Measurements from ENCODE around the gene SH3TC2. TPM values are rescaled to one million over a fixed set of nuclear protein-coding genes. Genes with fewer than 3 reads are reported as not detected.

Gene SH3TC2
- total RNA-seq, 1 experiment from 2014 or later, result 32.0 TPM

GRCh38 chr5:149049371-149049781 lies 13.5 kb downstream of the SH3TC2 start:
- no peaks in the 10 kb centered on the region for H3K9me3 ChIP-seq (ENCODE audit: low read length)
- no peak overlapping the region for H2AFZ ChIP-seq (ENCODE audit: low read length)
- ATAC-seq (peak; percentile 2; the same call in 1 of the 2 replicates), DNase-seq (peak; percentile 74)
- H3K4me3 ChIP-seq (ENCODE audit: low read length), result no peak overlapping the region
- no peak for TF ChIP-seq EZH2 (IDR thresholded peaks at IDR 0.05; ENCODE audit: low read length, unreplicated experiment)
- TF ChIP-seq CTCF (conservative IDR thresholded peaks at IDR 0.05; ENCODE audit: low read depth, low read length), result no peak
- TF ChIP-seq EZH2phosphoT487 (IDR thresholded peaks at IDR 0.05; ENCODE audit: borderline replicate concordance, low read length), result no peak
- no peak overlapping the region for H3K27ac ChIP-seq (ENCODE audit: low read length)
- peaks cover 6% of the 10 kb centered on the region; the same call in 1 of the 2 replicates for H3K36me3 ChIP-seq (ENCODE audit: low read depth, low read length)
- ChIA-PET POLR2A (ENCODE audit: unreplicated experiment) (no interaction called here), CTCF (interaction anchor here (0.7 to 2.1 kb wide), 2 partner anchors 66 to 256 kb away, joined by 3 to 8 read pairs; no protein-coding TSS in a partner anchor)
- no TSS peak for BruUV-seq (replicated peaks)
- H4K20me1 ChIP-seq (ENCODE audit: low read length), result no peaks in the 10 kb centered on the region
- no peak overlapping the region for H3K4me2 ChIP-seq (ENCODE audit: low read length)
- no peak overlapping the region for H3K9ac ChIP-seq (ENCODE audit: low read length)
- no peaks in the 10 kb centered on the region for H3K27me3 ChIP-seq (ENCODE audit: low read length)
- intact Hi-C loops (cut with micrococcal nuclease), result no loop called here
- no peaks in the 10 kb centered on the region for H3K79me2 ChIP-seq (ENCODE audit: low read length)
- H3K4me1 ChIP-seq (ENCODE audit: insufficient read depth, low read length), result peaks cover 33% of the 10 kb centered on the region
- no peaks in the 10 kb centered on the region for H3K9me2 ChIP-seq (replicated peaks; ENCODE audit: low read length)
- peaks cover 13% of the 10 kb centered on the region for H3F3A ChIP-seq (ENCODE audit: low read length, unreplicated experiment)

- ChIA-PET CTCF (interaction anchor here (2.1 kb wide), 1 partner anchor 66 kb away, joined by 8 read pairs; no protein-coding TSS in a partner anchor), POLR2A (ENCODE audit: unreplicated experiment) (no interaction called here)
- Histone ChIP-seq H3K4me2 (ENCODE audit: low read length) (no peak overlapping the region), H3K36me3 (ENCODE audit: low read depth, low read length) (peaks cover 6% of the 10 kb centered on the region; the same call in 1 of the 2 replicates), H3F3A (ENCODE audit: low read length, unreplicated experiment) (peaks cover 8% of the 10 kb centered on the region), H3K27ac (ENCODE audit: low read length) (no peak overlapping the region), H3K9ac (ENCODE audit: low read length) (no peak overlapping the region), H2AFZ (ENCODE audit: low read length) (no peak overlapping the region), H3K9me2 (replicated peaks; ENCODE audit: low read length) (no peaks in the 10 kb centered on the region), H3K4me1 (ENCODE audit: insufficient read depth, low read length) (peaks cover 27% of the 10 kb centered on the region), H4K20me1 (ENCODE audit: low read length) (no peaks in the 10 kb centered on the region), H3K79me2 (ENCODE audit: low read length) (no peaks in the 10 kb centered on the region), H3K4me3 (ENCODE audit: low read length) (no peak overlapping the region), H3K27me3 (ENCODE audit: low read length) (no peaks in the 10 kb centered on the region), H3K9me3 (ENCODE audit: low read length) (no peaks in the 10 kb centered on the region)
- no peak for ATAC-seq
- intact Hi-C loops (cut with micrococcal nuclease), result no loop called here
- no TSS peak for BruUV-seq (replicated peaks)
- TF ChIP-seq EZH2 (IDR thresholded peaks at IDR 0.05; ENCODE audit: low read length, unreplicated experiment), result no peak
- no peak for TF ChIP-seq EZH2phosphoT487 (IDR thresholded peaks at IDR 0.05; ENCODE audit: borderline replicate concordance, low read length)
- TF ChIP-seq CTCF (conservative IDR thresholded peaks at IDR 0.05; ENCODE audit: low read depth, low read length), result no peak
- no peak for DNase-seq
Measured at GRCh38 chr5:149048811-149049210, 14.1 kb downstream of the SH3TC2 start.

- BruUV-seq (replicated peaks), result no TSS peak
- Histone ChIP-seq H3K27me3 (ENCODE audit: low read length) (no peaks in the 10 kb centered on the region), H3K9me3 (ENCODE audit: low read length) (no peaks in the 10 kb centered on the region), H3K4me3 (ENCODE audit: low read length) (no peak overlapping the region), H3K4me2 (ENCODE audit: low read length) (no peak overlapping the region), H3F3A (ENCODE audit: low read length, unreplicated experiment) (no peaks in the 10 kb centered on the region), H4K20me1 (ENCODE audit: low read length) (no peaks in the 10 kb centered on the region), H3K79me2 (ENCODE audit: low read length) (no peaks in the 10 kb centered on the region), H3K27ac (ENCODE audit: low read length) (no peak overlapping the region), H3K36me3 (ENCODE audit: low read depth, low read length) (peaks cover 12% of the 10 kb centered on the region; the same call in 1 of the 2 replicates), H3K9ac (ENCODE audit: low read length) (no peak overlapping the region), H3K4me1 (ENCODE audit: insufficient read depth, low read length) (peaks cover 15% of the 10 kb centered on the region), H2AFZ (ENCODE audit: low read length) (no peak overlapping the region), H3K9me2 (replicated peaks; ENCODE audit: low read length) (no peaks in the 10 kb centered on the region)
- POLR2A ChIA-PET (ENCODE audit: unreplicated experiment), result no interaction called here
- CTCF ChIA-PET, result no interaction called here
- intact Hi-C loops (cut with micrococcal nuclease), result no loop called here
- DNase-seq (no peak), ATAC-seq (no peak)
- no peak for TF ChIP-seq EZH2phosphoT487 (IDR thresholded peaks at IDR 0.05; ENCODE audit: borderline replicate concordance, low read length)
- no peak for TF ChIP-seq EZH2 (IDR thresholded peaks at IDR 0.05; ENCODE audit: low read length, unreplicated experiment)
Measured at GRCh38 chr5:149047462-149047861, 15.4 kb downstream of the SH3TC2 start.
